GM12892 (cell line): ENCODE results near the gene ID1.
"Not testable (repeated sequence)": the region's sequence is repeated elsewhere in the genome, so short reads cannot be mapped to it uniquely, and the experiment has no call there.

Experiments
- DNase-seq: peaks from one replicate; pipeline ENCODE4 v3.0.0; 2011; ENCODE audit not compliant: insufficient read length
- FAIRE-seq: peaks from 2 replicates; lab custom pipeline; 2011; peaks lifted over from hg19 to GRCh38; lab: Jason Lieb, UNC
- POLR2A ChIP-seq: IDR thresholded peaks from 2 replicates; pipeline ENCODE4 v1.6.1; 2011; ENCODE audit warnings: low read depth, low read length, control low read depth
- POLR2AphosphoS5 ChIP-seq: IDR thresholded peaks from 2 replicates; pipeline ENCODE4 v1.6.1; 2011; ENCODE audit warnings: low read depth, low read length, control low read depth
- TAF1 ChIP-seq: IDR thresholded peaks from 2 replicates; pipeline ENCODE4 v1.6.1; 2011; ENCODE audit warnings: low read depth, mild to moderate bottlenecking, control low read depth, low read length, borderline replicate concordance

Gene ID1

GRCh38 chr20:31568773-31569162 lies 36.3 kb upstream of the ID1 start:
- FAIRE-seq (no peak), DNase-seq (no peak)
- TF ChIP-seq POLR2AphosphoS5 (no peak), POLR2A (no peak), TAF1 (no peak)

DNA sequence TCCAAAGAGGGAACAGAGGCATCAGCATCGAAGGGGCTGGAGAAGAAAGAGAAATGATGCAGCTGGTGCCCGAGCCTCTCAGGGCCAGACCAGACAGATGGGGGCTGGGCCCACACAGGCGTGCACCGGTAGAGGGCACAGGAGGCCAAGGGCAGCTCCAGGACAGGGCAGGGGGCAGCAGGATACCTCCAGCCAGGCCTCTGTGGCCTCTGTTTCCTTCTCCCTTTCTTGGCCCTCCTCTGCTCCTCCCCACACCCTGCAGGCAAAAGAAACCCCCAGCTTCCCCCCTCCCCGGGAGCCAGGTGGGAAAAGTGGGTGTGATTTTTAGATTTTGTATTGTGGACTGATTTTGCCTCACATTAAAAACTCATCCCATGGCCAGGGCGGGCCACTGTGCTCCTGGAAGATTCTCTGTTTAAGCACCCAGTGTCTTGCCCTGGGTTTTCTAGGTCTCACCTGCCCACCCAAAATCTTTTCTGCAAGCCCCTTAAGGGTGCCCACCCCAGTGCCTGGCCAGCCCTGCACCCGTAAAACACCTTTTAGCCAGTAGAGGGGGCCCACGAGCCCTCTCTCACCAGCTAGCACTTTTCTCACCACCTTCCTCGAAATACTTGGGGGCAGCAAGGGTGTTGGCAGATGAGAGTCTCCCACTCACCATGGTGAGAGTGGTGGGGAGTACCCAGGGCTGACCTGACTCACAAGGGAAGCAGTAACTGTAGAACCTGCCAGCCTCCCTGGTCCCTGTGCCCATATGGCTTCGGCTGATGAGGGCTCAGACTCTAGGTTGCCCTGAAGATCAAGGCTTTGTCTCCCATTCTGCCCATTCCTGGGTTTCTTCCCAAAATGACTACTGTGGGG lies 35.7 kb upstream of the ID1 start:
- DNase-seq (no peak), FAIRE-seq (no peak)
- TF ChIP-seq POLR2AphosphoS5 (no peak), POLR2A (no peak), TAF1 (no peak)

- DNase-seq (no peak), FAIRE-seq (no peak)
- no peak for TF ChIP-seq POLR2A
- no peak for TF ChIP-seq POLR2AphosphoS5
- TF ChIP-seq TAF1: no peak
Observed at GRCh38 chr20:31570021-31570463, 35.0 kb upstream of the ID1 start.

GRCh38 chr20:31570735-31571617 lies 34.1 kb upstream of the ID1 start:
- FAIRE-seq: no peak
- TF ChIP-seq TAF1 (no peak), POLR2A (no peak)
- DNase-seq: no peak

- TF ChIP-seq POLR2A (no peak), POLR2AphosphoS5 (no peak), TAF1 (no peak)
- DNase-seq (no peak), FAIRE-seq (no peak)
Observed at GRCh38 chr20:31572042-31572700, 32.9 kb upstream of the ID1 start.

DNA sequence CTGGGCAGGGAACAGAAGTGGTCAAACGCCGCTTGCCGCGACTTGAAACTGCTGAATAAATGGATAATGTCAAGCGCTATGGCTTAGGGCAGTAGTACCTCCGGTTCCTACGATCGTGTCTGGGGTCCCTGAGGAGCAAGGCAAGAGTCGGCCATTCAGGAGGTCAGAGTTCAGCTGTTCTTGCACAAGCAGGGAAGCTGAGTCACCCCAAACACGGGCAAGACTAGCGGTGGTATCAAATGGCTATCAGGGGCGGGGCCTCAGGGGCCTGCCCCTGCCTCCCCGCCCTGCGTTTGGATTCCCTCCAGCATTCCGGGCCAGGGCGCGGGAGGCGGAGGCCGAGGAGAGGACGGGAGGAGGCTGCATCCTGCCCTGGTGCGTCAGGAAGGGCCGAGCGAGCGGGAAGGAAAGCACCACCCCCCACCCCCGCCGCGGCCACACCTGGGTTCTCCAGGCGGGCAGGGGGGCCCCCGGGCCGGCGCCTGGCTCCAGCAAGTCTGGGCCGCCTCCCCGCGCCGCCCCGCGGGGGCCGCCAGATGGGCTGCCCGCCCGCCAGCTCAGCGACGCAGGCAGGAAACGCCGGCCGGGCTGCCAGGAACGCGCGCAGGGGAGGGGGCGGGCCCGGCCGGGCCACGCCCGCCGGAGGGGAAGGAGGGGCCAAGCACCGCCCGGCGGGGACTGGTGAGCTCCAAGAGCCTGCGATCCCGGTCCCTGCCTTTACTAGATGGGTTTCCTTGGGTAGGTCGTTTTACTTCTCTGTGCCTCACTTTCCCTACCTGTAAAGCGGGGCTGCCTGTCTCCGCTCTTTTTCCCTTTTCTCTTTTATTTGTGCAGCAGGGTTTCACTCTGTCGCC lies 32.2 kb upstream of the ID1 start:
- FAIRE-seq (peak; percentile 76), DNase-seq (peak; percentile 81)
- TF ChIP-seq TAF1: no peak
- TF ChIP-seq POLR2AphosphoS5: peak; percentile 33

- TF ChIP-seq TAF1 (no peak), POLR2A (no peak), POLR2AphosphoS5 (no peak)
- DNase-seq (no peak), FAIRE-seq (no peak)
Observed at GRCh38 chr20:31573555-31574321, 31.4 kb upstream of the ID1 start.

DNA sequence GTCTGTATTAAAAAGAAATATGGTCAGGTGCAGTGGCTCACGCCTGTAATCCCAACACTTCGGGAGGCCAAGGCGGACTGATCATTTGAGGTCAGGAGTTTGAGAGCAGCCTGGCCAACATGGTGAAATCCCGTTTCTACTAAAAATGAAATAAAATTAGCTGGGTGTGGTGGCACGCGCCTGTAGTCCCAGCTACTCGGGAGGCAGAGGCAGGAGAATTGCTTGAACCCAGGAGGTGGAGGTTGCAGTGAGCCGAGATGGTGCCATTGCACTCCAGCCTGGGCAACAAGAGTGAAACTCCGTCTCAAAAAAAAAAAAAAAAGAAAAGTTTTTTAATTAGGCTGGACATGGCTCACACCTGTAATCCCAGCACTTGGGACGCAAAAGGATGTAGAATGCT lies 30.1 kb upstream of the ID1 start:
- not testable (repeated sequence) for FAIRE-seq, DNase-seq

DNA sequence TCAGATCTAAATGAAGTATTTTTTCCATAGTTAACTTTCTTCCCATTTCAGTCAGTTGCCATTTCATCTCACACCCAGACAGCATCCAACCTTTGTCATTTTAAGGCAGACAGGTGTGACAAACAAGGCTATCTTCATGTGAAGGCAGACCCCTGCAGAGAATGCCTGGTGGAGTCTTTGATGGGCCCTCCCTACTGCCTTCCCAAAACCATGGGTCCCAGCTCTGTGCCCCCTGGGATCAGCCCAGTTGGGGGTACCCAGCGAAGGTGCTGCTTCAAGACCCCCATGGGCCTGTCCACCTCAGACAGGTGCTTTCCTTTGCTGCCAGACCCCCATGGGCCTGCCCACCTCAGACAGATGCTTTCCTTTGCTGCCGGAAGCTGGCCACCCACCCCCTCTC lies 28.3 kb upstream of the ID1 start:
- FAIRE-seq (no peak), DNase-seq (no peak)
- TF ChIP-seq POLR2AphosphoS5: no peak
- TF ChIP-seq TAF1: no peak
- no peak for TF ChIP-seq POLR2A

DNA sequence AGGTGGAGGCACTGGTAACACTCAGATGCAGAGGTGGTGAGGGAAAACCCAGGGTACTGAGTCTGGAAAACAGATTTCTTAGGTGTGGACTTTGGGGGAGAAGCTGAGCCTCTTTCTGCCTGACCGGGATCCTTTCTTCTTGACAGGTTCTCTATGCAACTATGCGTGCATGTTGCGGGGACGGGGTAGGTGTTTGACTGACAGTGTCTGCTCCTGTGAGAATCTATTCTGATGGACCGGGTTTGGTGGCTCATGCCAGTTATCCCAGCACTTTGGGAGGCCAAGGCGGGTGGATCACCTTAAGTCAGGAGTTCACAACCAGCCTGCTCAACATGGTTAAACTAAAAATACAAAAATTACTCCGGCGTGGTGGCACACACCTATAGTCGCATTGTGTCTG lies 27.9 kb upstream of the ID1 start:
- no peak for DNase-seq
- FAIRE-seq: no peak
- TF ChIP-seq TAF1: no peak
- TF ChIP-seq POLR2A: no peak
- no peak for TF ChIP-seq POLR2AphosphoS5

DNA sequence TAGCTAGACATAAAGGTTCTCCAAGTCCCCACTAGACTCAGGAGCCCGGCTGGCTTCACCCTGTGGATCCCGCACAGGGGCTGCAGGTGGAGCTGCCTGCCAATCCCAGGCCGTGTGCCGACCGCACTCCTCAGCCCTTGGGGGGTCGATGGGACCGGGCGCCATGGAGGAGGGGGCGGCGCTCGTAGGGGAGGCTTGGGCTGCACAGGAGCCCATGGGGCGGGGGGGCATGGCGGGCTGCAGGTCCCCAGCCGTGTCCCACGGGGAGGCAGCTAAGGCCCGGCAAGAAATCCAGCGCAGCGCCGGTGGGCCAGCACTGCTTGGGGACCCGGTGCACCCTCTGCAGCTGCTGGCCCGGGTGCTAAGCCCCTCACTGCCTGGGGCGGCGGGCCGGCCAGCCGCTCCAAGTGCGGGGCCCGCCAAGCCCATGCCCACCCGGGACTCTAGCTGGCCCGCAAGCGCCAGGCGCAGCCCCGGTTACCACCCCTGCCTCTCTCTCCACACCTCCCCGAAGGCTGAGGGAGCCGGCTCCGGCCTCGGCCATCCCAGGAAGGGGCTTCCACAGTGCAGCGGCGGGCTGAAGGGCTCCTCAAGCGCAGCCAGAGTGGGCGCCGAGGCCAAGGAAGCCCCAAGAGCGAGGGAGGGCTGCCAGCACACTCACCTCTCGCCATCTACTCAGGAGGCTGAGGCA lies 26.5 kb upstream of the ID1 start:
- FAIRE-seq: no peak
- DNase-seq: no peak
- TF ChIP-seq POLR2AphosphoS5 (no peak), TAF1 (no peak), POLR2A (no peak)
